Activated CD8-positive, alpha-beta T cell treated with anti-CD3 and anti-CD28 coated beads, Interleukin-2, amount 10 ng/mL, durations not matched to agents 7 days and 5 days (primary cell): ENCODE measurements around the gene ATG4C. TPM values are rescaled to one million over a fixed set of nuclear protein-coding genes. Genes with fewer than 3 reads are reported as not detected.

Experiments
- total RNA-seq, 2 experiments: library from RNA; stranded (reverse); gene quantifications; one replicate each; pipeline ENCODE4 v1.2.3, GENCODE V29; 2021

The ATG4C gene
- total RNA-seq, 2 experiments from 2014 or later = 8.6 to 10.0 TPM

Other genes with a start within 250 kb of the ATG4C start
- not detected for gene ANGPTL3, start 186.6 kb upstream of the ATG4C start, total RNA-seq
- 1 to 10 TPM; 1.6 to 2.5 TPM for gene DOCK7, start 95.7 kb upstream of the ATG4C start, total RNA-seq